NT2/D1 (cell line): Measurements from ENCODE around the gene ADAMTS15.

Experiments used
- SUZ12 ChIP-seq: IDR thresholded peaks from 2 replicates; pipeline ENCODE4 v1.6.1; 2011; ENCODE audit not compliant: insufficient read length, insufficient read depth; ENCODE audit errors: extremely low read depth
- YY1 ChIP-seq: IDR thresholded peaks from 2 replicates; pipeline ENCODE4 v1.6.1; 2011; ENCODE audit not compliant: insufficient read length, insufficient read depth
- ZNF274 ChIP-seq: IDR thresholded peaks from 2 replicates; pipeline ENCODE4 v1.6.1; 2011; ENCODE audit warnings: mild to moderate bottlenecking, low read depth, low read length

GRCh38 chr11:130407978-130408377, 40.5 kb upstream of the ADAMTS15 start:
- TF ChIP-seq SUZ12 (no peak), YY1 (no peak), ZNF274 (no peak)
